ENCODE results near the gene ATP6V0D1. TPM values are rescaled to one million over a fixed set of nuclear protein-coding genes. Genes with fewer than 3 reads are reported as not detected.

ATP6V0D1 gene
- total and polyA plus RNA-seq, 2 of the 4 experiments (the other 2 are of a cell fraction): 112 to 124 TPM

- H3K27me3 ChIP-seq (ENCODE audit: control insufficient read depth, insufficient read depth, low read length): no peaks in the 10 kb centered on the region
- no peaks in the 10 kb centered on the region for H3K9me3 ChIP-seq (ENCODE audit: control insufficient read depth, insufficient read depth, low read length)
- no peak overlapping the region for H4K5ac ChIP-seq (ENCODE audit: low read depth, low read length)
- intact Hi-C loops (cut with micrococcal nuclease): no loop called here
- no peak overlapping the region for H4K91ac ChIP-seq (ENCODE audit: insufficient read depth, low read depth, low read length)
- POLR2A ChIA-PET (ENCODE audit: unreplicated experiment): no interaction called here
- no peak overlapping the region for H3K14ac ChIP-seq (replicated peaks; ENCODE audit: low read depth, low read length)
- no peak overlapping the region for H2BK120ac ChIP-seq (ENCODE audit: low read depth, low read length)
- BruUV-seq (replicated peaks): no TSS peak
- ATAC-seq (ENCODE audit: low read depth) (no peak), DNase-seq (no peak)
- no peak overlapping the region for H2AFZ ChIP-seq (replicated peaks; ENCODE audit: low read length, poor library complexity)
- H3K36me3 ChIP-seq (ENCODE audit: control insufficient read depth, insufficient read depth, low read length): peaks cover 1% of the 10 kb centered on the region; the same call in 1 of the 2 replicates
- H3K9me1 ChIP-seq (ENCODE audit: insufficient read depth, low read length): peaks cover 26% of the 10 kb centered on the region
- dilution Hi-C loops (cut with HindIII; ENCODE audit: low sequenced_read_pairs, unreplicated experiment): no loop called here
- H2AK5ac ChIP-seq (ENCODE audit: low read depth, low read length): no peak overlapping the region
- H3K79me1 ChIP-seq (ENCODE audit: low read depth in 1 of 2, low read length in 2 of 2): peaks cover 28 to 86% of the 10 kb centered on the region in 2 experiments
- H3K4me2 ChIP-seq (ENCODE audit: low read depth, low read length): no peak overlapping the region
- peaks cover 92% of the 10 kb centered on the region for H4K20me1 ChIP-seq (ENCODE audit: insufficient read depth, low read length)
- no peak overlapping the region for H3K9ac ChIP-seq (ENCODE audit: low read depth, low read length)
- in situ Hi-C loops (cut with MboI; ENCODE audit: low sequenced_read_pairs): no loop called here
- no peak overlapping the region for H2BK5ac ChIP-seq (ENCODE audit: low read depth, low read length, poor library complexity, severe bottlenecking)
- no peak overlapping the region for H3K4me3 ChIP-seq (ENCODE audit: insufficient read depth, low read depth, low read length)
- H3K27ac ChIP-seq (ENCODE audit: insufficient read depth, low read length): no peak overlapping the region
- H3K23ac ChIP-seq (ENCODE audit: low read depth, low read length): no peak overlapping the region
- no peak overlapping the region for H3K4ac ChIP-seq (ENCODE audit: low read depth, low read length)
- no peak overlapping the region for H2BK20ac ChIP-seq (ENCODE audit: low read depth, low read length)
- WGBS, 2 experiments (ENCODE audit: extremely low coverage in 2 of 2, insufficient read length in 1 of 2): 61% methylated on average over 4 of the region's 7 CpGs; no CpG with 5 or more reads in 1 of the 2 experiments
- CTCF ChIA-PET: interaction anchor here (0.6 kb wide), 1 partner anchor 50 kb away, joined by 3 read pairs; no protein-coding TSS in a partner anchor
- H3K18ac ChIP-seq (ENCODE audit: low read depth, low read length): no peak overlapping the region
- TF ChIP-seq ELK1 (IDR thresholded peaks at IDR 0.05; ENCODE audit: borderline replicate concordance, low read depth, low read length) (no peak), MAZ (IDR thresholded peaks at IDR 0.05; ENCODE audit: borderline replicate concordance, low read depth, low read length) (no peak), BHLHE40 (IDR thresholded peaks at IDR 0.05; ENCODE audit: low read depth, low read length) (no peak), NFE2L2 (IDR thresholded peaks at IDR 0.05; ENCODE audit: low read depth, low read length) (no peak), CEBPB (IDR thresholded peaks at IDR 0.05; ENCODE audit: low read depth, low read length) (no peak), SMC3 (IDR thresholded peaks at IDR 0.05; ENCODE audit: low read depth, low read length) (no peak), CHD1 (IDR thresholded peaks at IDR 0.05; ENCODE audit: low read depth, low read length) (no peak), RCOR1 (IDR thresholded peaks at IDR 0.05; ENCODE audit: insufficient replicate concordance, low read length) (no peak), RFX5 (IDR thresholded peaks at IDR 0.05; ENCODE audit: low read depth, low read length) (no peak), POLR2A (IDR thresholded peaks at IDR 0.05; ENCODE audit: low read depth, low read length) (no peak), MAFK (IDR thresholded peaks at IDR 0.05; ENCODE audit: low read depth, low read length) (no peak), USF2 (IDR thresholded peaks at IDR 0.05; ENCODE audit: low read depth, low read length) (no peak), FOS (IDR thresholded peaks at IDR 0.05; ENCODE audit: low read depth, low read length) (no peak)
- no peak overlapping the region for H4K8ac ChIP-seq (ENCODE audit: low read depth in 2 of 2, low read length in 2 of 2)
- peaks cover 5% of the 10 kb centered on the region for H3K4me1 ChIP-seq (ENCODE audit: control insufficient read depth, insufficient read depth, low read length)
- H2BK15ac ChIP-seq (ENCODE audit: low read depth, low read length): no peak overlapping the region
- no peak overlapping the region for H3K56ac ChIP-seq (ENCODE audit: extremely low read depth, insufficient read depth, low read length)
- H2AK9ac ChIP-seq (replicated peaks; ENCODE audit: low read depth, low read length, poor library complexity): no peak overlapping the region
These were observed 10.6 kb downstream of the ATP6V0D1 start for GRCh38 chr16:67470359-67470758.
